ENCODE data around the gene ZFYVE19. TPM values are rescaled to one million over a fixed set of nuclear protein-coding genes. Genes with fewer than 3 reads are reported as not detected.

ZFYVE19 gene
- total and polyA plus RNA-seq, 2 of the 13 experiments (the other 11 are each of a cell fraction or from before 2014, with no cell fraction given), result 23.3 to 44.0 TPM

GRCh38 chr15:40793216-40793989 is 13.5 kb upstream of the ZFYVE19 start (continued):
- TF ChIP-seq ARID2 (CRISPR knock-in tag; IDR thresholded peaks at IDR 0.05; ENCODE audit: borderline replicate concordance), result no peak
- TF ChIP-seq NFE2L2 (IDR thresholded peaks at IDR 0.05; ENCODE audit: low read length), result peak; percentile 98
- peak; percentile 76 for TF ChIP-seq KDM6A (CRISPR knock-in tag; IDR thresholded peaks at IDR 0.05; ENCODE audit: low read depth)
- TF ChIP-seq NCOR1 (IDR thresholded peaks at IDR 0.05; ENCODE audit: borderline replicate concordance, low read length), result peak; percentile 91
- no peak for TF ChIP-seq ONECUT2 (CRISPR knock-in tag; IDR thresholded peaks at IDR 0.05)
- peak; percentile 31; the same call in 1 of the 2 replicates for TF ChIP-seq JUN (CRISPR knock-in tag; IDR thresholded peaks at IDR 0.05)
- TF ChIP-seq CREB1 (IDR thresholded peaks at IDR 0.05), result peak; percentile 71
- peak; percentile 87 for TF ChIP-seq CREB1 (CRISPR knock-in tag; IDR thresholded peaks at IDR 0.05)
- no peak for TF ChIP-seq ZBTB7B (CRISPR knock-in tag; IDR thresholded peaks at IDR 0.05)
- TF ChIP-seq ZNF484 (CRISPR knock-in tag; IDR thresholded peaks at IDR 0.05; ENCODE audit: borderline replicate concordance, low read depth), result no peak
- TF ChIP-seq, protein P1, sequence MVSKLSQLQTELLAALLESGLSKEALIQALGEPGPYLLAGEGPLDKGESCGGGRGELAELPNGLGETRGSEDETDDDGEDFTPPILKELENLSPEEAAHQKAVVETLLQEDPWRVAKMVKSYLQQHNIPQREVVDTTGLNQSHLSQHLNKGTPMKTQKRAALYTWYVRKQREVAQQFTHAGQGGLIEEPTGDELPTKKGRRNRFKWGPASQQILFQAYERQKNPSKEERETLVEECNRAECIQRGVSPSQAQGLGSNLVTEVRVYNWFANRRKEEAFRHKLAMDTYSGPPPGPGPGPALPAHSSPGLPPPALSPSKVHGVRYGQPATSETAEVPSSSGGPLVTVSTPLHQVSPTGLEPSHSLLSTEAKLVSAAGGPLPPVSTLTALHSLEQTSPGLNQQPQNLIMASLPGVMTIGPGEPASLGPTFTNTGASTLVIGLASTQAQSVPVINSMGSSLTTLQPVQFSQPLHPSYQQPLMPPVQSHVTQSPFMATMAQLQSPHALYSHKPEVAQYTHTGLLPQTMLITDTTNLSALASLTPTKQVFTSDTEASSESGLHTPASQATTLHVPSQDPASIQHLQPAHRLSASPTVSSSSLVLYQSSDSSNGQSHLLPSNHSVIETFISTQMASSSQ (IDR thresholded peaks at IDR 0.05; ENCODE audit: low read depth), result peak; percentile 68; the same call in 1 of the 2 replicates
- TF ChIP-seq, protein P1 (CRISPR knock-in tag; IDR thresholded peaks at IDR 0.05; ENCODE audit: borderline replicate concordance), result peak; percentile 53; the same call in 1 of the 2 replicates
- no peak for TF ChIP-seq GTF3A (CRISPR knock-in tag; conservative IDR thresholded peaks at IDR 0.05)
- peak; percentile 39; the same call in 1 of the 2 replicates for TF ChIP-seq CHD4 (IDR thresholded peaks at IDR 0.05; ENCODE audit: borderline replicate concordance, low read length)
- TF ChIP-seq ZNF709 (CRISPR knock-in tag; IDR thresholded peaks at IDR 0.05), result 0 out of 2 replicates have a peak, but pooled peaks have one; percentile 30
- TF ChIP-seq, protein P2, sequence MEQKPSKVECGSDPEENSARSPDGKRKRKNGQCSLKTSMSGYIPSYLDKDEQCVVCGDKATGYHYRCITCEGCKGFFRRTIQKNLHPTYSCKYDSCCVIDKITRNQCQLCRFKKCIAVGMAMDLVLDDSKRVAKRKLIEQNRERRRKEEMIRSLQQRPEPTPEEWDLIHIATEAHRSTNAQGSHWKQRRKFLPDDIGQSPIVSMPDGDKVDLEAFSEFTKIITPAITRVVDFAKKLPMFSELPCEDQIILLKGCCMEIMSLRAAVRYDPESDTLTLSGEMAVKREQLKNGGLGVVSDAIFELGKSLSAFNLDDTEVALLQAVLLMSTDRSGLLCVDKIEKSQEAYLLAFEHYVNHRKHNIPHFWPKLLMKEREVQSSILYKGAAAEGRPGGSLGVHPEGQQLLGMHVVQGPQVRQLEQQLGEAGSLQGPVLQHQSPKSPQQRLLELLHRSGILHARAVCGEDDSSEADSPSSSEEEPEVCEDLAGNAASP (CRISPR knock-in tag; IDR thresholded peaks at IDR 0.05; ENCODE audit: borderline replicate concordance), result peak; percentile 42; the same call in 1 of the 2 replicates
- TF ChIP-seq, protein P3, sequence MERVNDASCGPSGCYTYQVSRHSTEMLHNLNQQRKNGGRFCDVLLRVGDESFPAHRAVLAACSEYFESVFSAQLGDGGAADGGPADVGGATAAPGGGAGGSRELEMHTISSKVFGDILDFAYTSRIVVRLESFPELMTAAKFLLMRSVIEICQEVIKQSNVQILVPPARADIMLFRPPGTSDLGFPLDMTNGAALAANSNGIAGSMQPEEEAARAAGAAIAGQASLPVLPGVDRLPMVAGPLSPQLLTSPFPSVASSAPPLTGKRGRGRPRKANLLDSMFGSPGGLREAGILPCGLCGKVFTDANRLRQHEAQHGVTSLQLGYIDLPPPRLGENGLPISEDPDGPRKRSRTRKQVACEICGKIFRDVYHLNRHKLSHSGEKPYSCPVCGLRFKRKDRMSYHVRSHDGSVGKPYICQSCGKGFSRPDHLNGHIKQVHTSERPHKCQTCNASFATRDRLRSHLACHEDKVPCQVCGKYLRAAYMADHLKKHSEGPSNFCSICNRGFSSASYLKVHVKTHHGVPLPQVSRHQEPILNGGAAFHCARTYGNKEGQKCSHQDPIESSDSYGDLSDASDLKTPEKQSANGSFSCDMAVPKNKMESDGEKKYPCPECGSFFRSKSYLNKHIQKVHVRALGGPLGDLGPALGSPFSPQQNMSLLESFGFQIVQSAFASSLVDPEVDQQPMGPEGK (CRISPR knock-in tag; IDR thresholded peaks at IDR 0.05), result 0 out of 2 replicates have a peak, but pooled peaks have one; percentile 32
- TF ChIP-seq KAT7 (CRISPR knock-in tag; IDR thresholded peaks at IDR 0.05; ENCODE audit: borderline replicate concordance), result 0 out of 2 replicates have a peak, but pooled peaks have one; percentile 41
- peak; percentile 88 for TF ChIP-seq HNF1B (CRISPR knock-in tag; IDR thresholded peaks at IDR 0.05)
- TF ChIP-seq PPARG (CRISPR knock-in tag; conservative IDR thresholded peaks at IDR 0.05), result peak; percentile 99
- TF ChIP-seq HDAC1 (CRISPR knock-in tag; IDR thresholded peaks at IDR 0.05), result peak; percentile 58; the same call in 1 of the 2 replicates

All from HepG2 (cell line).